SK-N-MC (cell line): Measurements from ENCODE around the gene MCC.

Source experiments
- DNase-seq: peaks from one replicate; pipeline ENCODE4 v3.0.0-alpha.2; 2011; ENCODE audit warnings: low read depth, low spot score
- H3K27ac ChIP-seq: fragments of 200-600 bp; sonication (generic); 2 replicates; pipeline ENCODE4 v1.5.1; 2016; ENCODE audit warnings: mixed run types
- H3K36me3 ChIP-seq: fragments of 200-600 bp; sonication (generic); 2 replicates; pipeline ENCODE4 v1.6.1; 2017; ENCODE audit warnings: antibody characterized with exemption, low read length, mixed read lengths; ENCODE audit not compliant: insufficient read depth
- H3K4me3 ChIP-seq: fragments of 200-600 bp; sonication (generic); 2 replicates; pipeline ENCODE4 v1.5.1; 2016
- H3K9ac ChIP-seq: fragments of 200-600 bp; sonication (generic); 2 replicates; pipeline ENCODE4 v1.8.0; 2017; ENCODE audit warnings: mixed run types, mixed read lengths; ENCODE audit not compliant: insufficient read length
- H3K9me3 ChIP-seq: fragments of 200-600 bp; sonication (generic); 2 replicates; pipeline ENCODE4 v1.6.1; 2017; ENCODE audit warnings: low read depth, mild to moderate bottlenecking, antibody characterized with exemption, low read length, moderate library complexity, mixed read lengths
- EZH2 ChIP-seq: fragments of 200-600 bp; sonication (generic); IDR thresholded peaks from one replicate; pipeline ENCODE4 v1.6.1; 2017; ENCODE audit warnings: antibody characterized with exemption
- FOXP2 ChIP-seq: optimal IDR thresholded peaks from 2 replicates; pipeline ENCODE3; 2011; ENCODE audit warnings: mild to moderate bottlenecking, moderate library complexity; ENCODE audit not compliant: insufficient read depth; ENCODE audit errors: extremely low read length, control extremely low read depth
- POLR2AphosphoS5 ChIP-seq: IDR thresholded peaks from 2 replicates; pipeline ENCODE4 v1.6.1; 2012; ENCODE audit warnings: mild to moderate bottlenecking, low read depth, low read length, borderline replicate concordance

The MCC gene

GRCh38 chr5:113276493-113276892 lies 211.8 kb downstream of the MCC start:
- no peaks in the 10 kb centered on the region for H3K9me3 ChIP-seq
- no peaks in the 10 kb centered on the region for H3K36me3 ChIP-seq
- no peak for TF ChIP-seq FOXP2
- TF ChIP-seq EZH2, result no peak
- no peak for TF ChIP-seq POLR2AphosphoS5
- H3K27ac ChIP-seq, result peak overlapping the region; percentile 76
- DNase-seq, result no peak
- H3K9ac ChIP-seq, result no peak overlapping the region
- peak overlapping the region; percentile 23; the same call in 1 of the 2 replicates for H3K4me3 ChIP-seq

GRCh38 chr5:113276001-113276400 lies 212.3 kb downstream of the MCC start:
- H3K9me3 ChIP-seq, result no peaks in the 10 kb centered on the region
- TF ChIP-seq EZH2 (no peak), FOXP2 (no peak), POLR2AphosphoS5 (no peak)
- H3K9ac ChIP-seq, result no peak overlapping the region
- no peak for DNase-seq
- H3K36me3 ChIP-seq, result no peaks in the 10 kb centered on the region
- H3K27ac ChIP-seq, result peak overlapping the region; percentile 76
- peak overlapping the region; percentile 23; the same call in 1 of the 2 replicates for H3K4me3 ChIP-seq

GRCh38 chr5:113274836-113275414 lies 213.3 kb downstream of the MCC start:
- Histone ChIP-seq H3K9ac (peak overlapping the region; percentile 16), H3K9me3 (no peaks in the 10 kb centered on the region), H3K27ac (peak overlapping the region; percentile 76), H3K36me3 (no peaks in the 10 kb centered on the region), H3K4me3 (peak overlapping the region; percentile 47; the same call in 1 of the 2 replicates)
- no peak for TF ChIP-seq POLR2AphosphoS5
- no peak for TF ChIP-seq EZH2
- TF ChIP-seq FOXP2, result no peak
- DNase-seq, result no peak

- TF ChIP-seq FOXP2, result no peak
- TF ChIP-seq EZH2, result no peak
- no peak for TF ChIP-seq POLR2AphosphoS5
- H3K4me3 ChIP-seq, result no peak overlapping the region
- no peaks in the 10 kb centered on the region for H3K36me3 ChIP-seq
- no peak overlapping the region for H3K9ac ChIP-seq
- no peak for DNase-seq
- H3K27ac ChIP-seq, result peak overlapping the region; percentile 17; the same call in 1 of the 2 replicates
- no peaks in the 10 kb centered on the region for H3K9me3 ChIP-seq
These were observed 214.3 kb downstream of the MCC start for GRCh38 chr5:113273948-113274347.

- H3K9me3 ChIP-seq, result no peaks in the 10 kb centered on the region
- H3K9ac ChIP-seq, result no peak overlapping the region
- no peak for TF ChIP-seq EZH2
- TF ChIP-seq FOXP2, result no peak
- TF ChIP-seq POLR2AphosphoS5, result no peak
- H3K36me3 ChIP-seq, result no peaks in the 10 kb centered on the region
- H3K4me3 ChIP-seq, result peak overlapping the region; percentile 2; the same call in 1 of the 2 replicates
- peak overlapping the region; percentile 71; the same call in 1 of the 2 replicates for H3K27ac ChIP-seq
- no peak for DNase-seq
These were observed 216.4 kb downstream of the MCC start for GRCh38 chr5:113271745-113272454.

GRCh38 chr5:113271015-113271414 lies 217.2 kb downstream of the MCC start:
- Histone ChIP-seq H3K27ac (no peak overlapping the region), H3K36me3 (no peaks in the 10 kb centered on the region), H3K9ac (no peak overlapping the region), H3K9me3 (no peaks in the 10 kb centered on the region), H3K4me3 (no peak overlapping the region)
- DNase-seq, result no peak
- TF ChIP-seq FOXP2 (no peak), EZH2 (no peak), POLR2AphosphoS5 (no peak)

GRCh38 chr5:113270086-113270485 lies 218.2 kb downstream of the MCC start:
- H3K9me3 ChIP-seq, result no peaks in the 10 kb centered on the region
- no peaks in the 10 kb centered on the region for H3K36me3 ChIP-seq
- no peak for DNase-seq
- no peak overlapping the region for H3K9ac ChIP-seq
- H3K4me3 ChIP-seq, result no peak overlapping the region
- TF ChIP-seq FOXP2 (no peak), EZH2 (no peak), POLR2AphosphoS5 (no peak)
- H3K27ac ChIP-seq, result no peak overlapping the region

- no peak for DNase-seq
- H3K27ac ChIP-seq, result no peak overlapping the region
These were observed 218.9 kb downstream of the MCC start for GRCh38 chr5:113269023-113269997.

More at GRCh38 chr5:113269023-113269997, 218.9 kb downstream of the MCC start:
- H3K9me3 ChIP-seq, result no peaks in the 10 kb centered on the region
- no peak for TF ChIP-seq FOXP2
- no peak for TF ChIP-seq POLR2AphosphoS5
- no peak for TF ChIP-seq EZH2
- no peak overlapping the region for H3K9ac ChIP-seq
- no peaks in the 10 kb centered on the region for H3K36me3 ChIP-seq
- no peak overlapping the region for H3K4me3 ChIP-seq
